ENCODE measurements around the gene IKZF2.

- no peak for TF ChIP-seq POLR2A (IDR thresholded peaks at IDR 0.05; ENCODE audit: extremely low read depth, insufficient read length)
- TF ChIP-seq, protein P1, sequence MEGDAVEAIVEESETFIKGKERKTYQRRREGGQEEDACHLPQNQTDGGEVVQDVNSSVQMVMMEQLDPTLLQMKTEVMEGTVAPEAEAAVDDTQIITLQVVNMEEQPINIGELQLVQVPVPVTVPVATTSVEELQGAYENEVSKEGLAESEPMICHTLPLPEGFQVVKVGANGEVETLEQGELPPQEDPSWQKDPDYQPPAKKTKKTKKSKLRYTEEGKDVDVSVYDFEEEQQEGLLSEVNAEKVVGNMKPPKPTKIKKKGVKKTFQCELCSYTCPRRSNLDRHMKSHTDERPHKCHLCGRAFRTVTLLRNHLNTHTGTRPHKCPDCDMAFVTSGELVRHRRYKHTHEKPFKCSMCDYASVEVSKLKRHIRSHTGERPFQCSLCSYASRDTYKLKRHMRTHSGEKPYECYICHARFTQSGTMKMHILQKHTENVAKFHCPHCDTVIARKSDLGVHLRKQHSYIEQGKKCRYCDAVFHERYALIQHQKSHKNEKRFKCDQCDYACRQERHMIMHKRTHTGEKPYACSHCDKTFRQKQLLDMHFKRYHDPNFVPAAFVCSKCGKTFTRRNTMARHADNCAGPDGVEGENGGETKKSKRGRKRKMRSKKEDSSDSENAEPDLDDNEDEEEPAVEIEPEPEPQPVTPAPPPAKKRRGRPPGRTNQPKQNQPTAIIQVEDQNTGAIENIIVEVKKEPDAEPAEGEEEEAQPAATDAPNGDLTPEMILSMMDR (IDR thresholded peaks at IDR 0.05; ENCODE audit: low read depth, low read length) = no peak
Measured at GRCh38 chr2:213149949-213150314, 1.5 kb downstream of the IKZF2 start.
